CD4-positive, alpha-beta T cell treated with Interleukin-15 for 1 hour (primary cell): ENCODE results near the gene UBE4A.
"Not testable (repeated sequence)": the region's sequence is repeated elsewhere in the genome, so short reads cannot be mapped to it uniquely, and the experiment has no call there.

Experiments used
- DNase-seq: peaks from one replicate; pipeline ENCODE4 v3.0.0-alpha.2; 2020

The UBE4A gene

DNA sequence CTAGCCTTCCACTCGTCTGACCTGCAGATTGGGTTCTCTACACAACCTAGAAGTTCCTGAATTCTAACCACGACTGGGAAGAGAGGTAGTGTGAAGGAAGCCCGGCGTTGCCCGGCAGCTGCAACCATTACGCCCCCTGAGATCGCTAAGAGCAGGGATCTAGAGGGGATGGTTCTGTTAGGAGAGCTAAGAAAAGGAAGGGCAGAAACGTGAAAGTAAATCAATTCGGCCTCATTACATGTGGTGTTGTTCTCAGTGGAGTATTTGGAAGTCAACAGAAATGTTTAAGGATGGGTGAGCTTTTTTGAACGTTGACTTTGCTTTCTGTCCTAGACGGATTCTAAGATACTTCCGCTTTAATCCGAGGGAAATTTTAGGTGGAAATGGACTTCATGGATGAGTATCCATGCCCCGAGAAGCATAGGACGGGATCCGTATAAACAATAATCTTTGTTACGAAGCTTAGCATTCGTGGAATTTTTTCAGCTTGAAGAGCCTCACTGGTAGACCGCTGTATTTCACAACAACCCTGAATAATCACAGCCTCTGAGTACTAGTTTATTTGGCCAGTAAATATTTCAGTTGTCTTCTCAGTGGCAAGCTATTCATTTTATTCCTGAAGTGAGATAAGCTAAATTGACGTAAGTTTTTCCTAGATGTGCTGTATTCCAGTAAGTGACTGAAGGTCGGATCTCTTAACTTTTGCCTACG is 42.6 kb downstream of the UBE4A start:
- no peak for DNase-seq

- not testable (repeated sequence) for DNase-seq
These were observed 43.2 kb downstream of the UBE4A start for GRCh38 chr11:118402594-118402993.

GRCh38 chr11:118406599-118407166 is 47.3 kb downstream of the UBE4A start:
- no peak for DNase-seq

DNA sequence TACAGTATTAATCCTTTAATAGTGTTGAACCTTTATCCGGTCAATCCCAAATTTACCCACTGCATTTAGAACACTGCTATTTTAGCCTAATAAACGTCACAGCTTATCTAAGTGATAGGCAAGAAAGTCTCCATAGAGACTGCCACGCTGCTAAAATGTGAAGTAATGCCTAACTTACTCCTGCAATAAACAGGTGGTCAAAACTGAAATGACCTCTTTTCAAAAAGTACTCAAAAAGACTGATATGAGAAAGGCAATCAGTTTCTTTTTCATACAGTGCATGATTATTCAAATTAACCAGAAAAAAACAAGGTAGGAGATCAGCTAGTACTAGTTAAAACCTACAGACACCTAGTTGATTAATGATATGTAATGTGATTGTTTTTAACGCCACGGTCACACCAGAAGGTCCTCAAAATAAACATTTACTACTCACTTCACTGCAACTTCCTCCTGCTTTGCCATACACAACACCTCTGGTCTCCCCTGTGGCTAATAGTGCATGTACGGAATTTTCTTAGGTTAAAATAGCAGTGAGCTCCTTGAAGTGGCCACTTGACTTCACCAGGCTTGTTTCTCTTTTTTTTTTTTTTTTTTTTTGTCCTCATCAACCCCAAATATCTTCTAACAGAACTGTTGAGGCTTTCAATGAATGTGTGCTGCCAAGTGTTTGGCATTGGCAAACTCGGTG is 50.8 kb downstream of the UBE4A start:
- no peak for DNase-seq

DNA sequence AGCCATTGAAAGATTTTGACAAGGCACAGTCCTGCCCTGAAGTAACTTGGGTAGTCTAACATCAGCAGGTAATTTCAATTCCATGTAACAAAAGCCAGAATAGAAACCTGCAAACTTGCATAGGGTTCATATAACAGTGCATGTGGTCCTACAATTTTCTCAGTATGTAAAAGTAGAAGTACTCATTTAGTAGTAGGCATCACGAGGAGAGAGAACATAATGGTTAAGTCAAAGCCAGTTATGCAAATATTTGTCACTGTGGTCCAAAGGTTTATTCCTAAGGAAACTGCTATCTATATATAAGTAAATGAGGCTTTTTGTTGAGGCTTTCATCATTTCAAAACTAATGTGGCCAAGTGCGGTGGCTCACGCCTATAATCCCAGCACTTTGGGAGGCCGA is 52.1 kb downstream of the UBE4A start:
- no peak for DNase-seq

DNA sequence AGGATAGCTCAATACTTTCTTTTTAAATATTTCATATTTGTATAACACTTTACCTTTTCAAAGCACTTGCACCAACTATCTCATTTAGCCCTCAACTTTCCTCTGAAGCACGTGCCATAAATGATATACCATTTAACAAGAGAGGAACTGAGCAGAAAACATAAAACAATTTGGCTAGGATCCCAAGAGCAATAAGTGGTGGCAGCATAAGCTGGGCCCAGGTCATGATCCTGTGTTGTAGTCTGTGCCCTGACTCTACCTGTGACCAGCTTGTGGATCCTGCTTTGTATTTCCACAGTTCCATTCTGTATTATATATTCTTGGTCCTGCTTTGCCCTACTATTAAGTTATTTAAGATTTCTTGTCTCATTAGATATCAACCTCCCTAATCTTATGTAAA is 53.5 kb downstream of the UBE4A start:
- no peak for DNase-seq

DNA sequence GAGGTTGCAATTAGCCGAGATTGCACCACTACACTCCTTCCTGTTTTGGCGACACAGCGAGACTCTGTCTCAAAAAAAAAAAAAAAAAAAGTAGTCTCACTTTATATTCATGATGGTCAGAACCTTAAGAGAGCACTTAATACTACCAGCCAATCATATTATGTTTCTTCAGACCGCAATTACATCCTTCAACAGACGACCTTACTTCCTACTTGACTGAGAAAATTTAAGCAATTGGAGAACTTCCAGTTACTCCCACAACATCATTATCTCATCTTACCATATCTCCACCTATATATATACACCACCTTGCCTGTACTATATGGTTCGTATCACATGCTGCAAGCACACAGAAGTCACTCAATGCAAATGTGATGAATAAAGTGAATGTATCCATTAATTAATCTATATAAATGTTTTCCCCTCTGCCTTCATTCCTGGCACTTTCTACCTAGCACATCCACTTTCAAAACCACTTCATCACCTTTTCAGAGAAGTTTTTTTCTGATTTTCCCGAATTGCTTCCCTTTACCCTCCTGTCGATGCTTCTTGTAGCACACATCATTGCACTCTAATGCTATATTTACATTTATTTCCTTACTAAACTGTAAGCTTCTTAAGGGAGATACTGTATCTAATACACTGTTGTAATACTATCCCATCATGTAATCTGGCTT is 55.8 kb downstream of the UBE4A start:
- no peak for DNase-seq

DNA sequence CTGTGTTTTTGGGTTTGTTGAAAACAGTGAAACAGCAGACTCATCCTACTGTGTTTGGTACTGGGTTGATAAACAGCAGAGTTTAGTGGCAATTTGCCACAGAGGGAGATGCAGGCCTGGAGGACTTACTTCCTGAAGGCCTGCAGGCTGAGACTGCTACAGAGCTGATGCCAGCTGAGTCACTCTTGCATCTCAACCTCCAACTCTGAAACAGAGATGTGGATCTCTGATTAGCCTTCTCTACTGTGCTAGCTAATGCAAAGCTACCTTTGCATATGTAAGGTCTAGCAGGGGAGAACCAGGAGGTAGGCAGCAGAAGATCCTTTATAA is 56.3 kb downstream of the UBE4A start:
- DNase-seq = peak; percentile 28

GRCh38 chr11:118416900-118417299 is 57.5 kb downstream of the UBE4A start:
- not testable (repeated sequence) for DNase-seq

- DNase-seq = no peak
These were observed 58.4 kb downstream of the UBE4A start for GRCh38 chr11:118417801-118418200.

DNA sequence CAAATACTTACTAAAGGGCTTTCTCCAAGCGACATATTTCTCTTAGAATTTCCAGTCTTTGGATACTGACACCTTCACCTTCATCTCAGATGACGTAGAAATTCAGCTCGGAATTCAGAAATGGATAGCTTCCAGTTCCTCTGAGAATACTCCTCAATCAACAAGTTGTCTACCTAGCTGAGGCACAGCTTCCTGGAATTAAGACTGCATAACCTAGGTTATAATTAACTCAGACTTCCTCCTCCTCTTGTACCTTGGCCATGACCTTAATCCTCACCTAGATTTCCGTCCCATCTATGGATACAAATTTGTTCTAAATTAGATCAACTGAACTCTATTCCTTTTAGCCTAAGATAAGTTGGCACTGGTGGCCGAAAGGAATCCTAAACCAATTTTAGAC is 59.4 kb downstream of the UBE4A start:
- no peak for DNase-seq

DNA sequence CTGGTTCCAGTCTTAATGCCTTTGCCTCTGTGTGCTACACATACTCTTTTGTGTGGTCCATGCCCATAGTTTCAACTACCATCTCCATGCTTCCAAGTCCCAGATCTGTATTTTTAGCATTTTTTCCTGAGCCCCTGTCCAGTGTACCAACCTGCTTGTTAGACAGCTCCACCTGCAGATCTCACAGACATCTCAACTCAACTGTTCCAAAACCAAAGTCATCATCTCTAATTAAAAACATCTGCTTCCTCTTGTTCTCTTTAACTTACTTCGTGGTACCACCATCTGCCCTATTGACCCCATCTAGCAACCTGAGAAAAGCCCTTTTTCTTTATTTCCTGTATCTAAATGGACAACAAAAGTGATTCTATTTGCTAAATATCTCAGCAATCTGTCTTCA is 68.3 kb downstream of the UBE4A start:
- no peak for DNase-seq

GRCh38 chr11:118430956-118431355 is 71.6 kb downstream of the UBE4A start:
- DNase-seq = no peak

GRCh38 chr11:118434123-118434552 is 74.7 kb downstream of the UBE4A start:
- DNase-seq = no peak

GRCh38 chr11:118434553-118435289 is 75.3 kb downstream of the UBE4A start:
- DNase-seq = peak; percentile 36

GRCh38 chr11:118435290-118435892 is 76.0 kb downstream of the UBE4A start:
- DNase-seq = peak; percentile 58

GRCh38 chr11:118435893-118436624 is 76.7 kb downstream of the UBE4A start, which contains the start of gene KMT2A:
TSS of gene KMT2A (plus strand) at chr11:118436492. CDS start at chr11:118436513, 21 bp downstream.
- peak; percentile 90 for DNase-seq

GRCh38 chr11:118436639-118437207 is 77.3 kb downstream of the UBE4A start:
- peak; percentile 51 for DNase-seq

DNA sequence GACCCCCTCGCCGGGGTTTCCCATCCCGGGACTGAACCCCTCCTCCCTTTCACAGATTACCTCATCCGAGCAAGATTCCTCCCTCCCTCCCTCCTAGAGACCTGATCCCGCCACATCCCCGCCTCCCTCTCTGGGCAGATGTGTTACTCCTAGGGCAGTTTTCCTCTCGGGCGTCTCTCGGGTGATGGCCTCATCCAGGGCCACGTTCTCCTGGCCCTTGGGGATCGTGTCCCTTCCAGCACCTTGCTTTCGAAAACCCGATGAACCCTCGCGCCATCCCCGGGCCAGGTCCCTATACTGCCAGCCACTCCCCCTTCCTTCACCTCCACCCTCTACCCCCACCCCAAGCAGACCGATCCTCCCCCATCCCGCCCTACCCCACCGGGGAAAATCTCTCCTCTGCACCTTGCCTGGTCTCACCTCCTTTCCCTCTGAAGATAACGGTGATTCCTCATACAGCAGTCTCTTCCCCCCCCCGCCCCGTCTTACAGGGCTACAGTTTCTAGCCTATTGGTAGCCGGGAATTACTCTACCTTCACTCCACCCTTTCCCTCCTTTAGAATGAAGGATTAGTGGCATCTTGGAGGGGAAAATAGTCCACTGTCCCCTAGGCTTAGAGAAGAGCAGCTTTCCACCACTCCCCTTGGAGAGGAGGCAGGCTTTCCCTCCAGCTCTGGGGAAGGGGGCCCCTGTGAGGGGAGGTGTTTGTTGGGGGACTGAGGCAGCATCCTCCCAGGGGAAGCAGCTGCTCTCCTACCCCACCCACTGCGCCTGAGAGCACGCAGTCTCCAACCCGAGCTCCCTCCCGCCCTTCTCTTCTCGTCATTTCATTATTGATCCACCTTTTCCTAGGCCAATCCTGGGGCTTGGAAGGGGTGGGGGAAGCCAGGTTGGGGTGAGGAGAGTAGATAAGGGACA is 78.1 kb downstream of the UBE4A start:
- peak; percentile 42 for DNase-seq

GRCh38 chr11:118438314-118438931 is 79.0 kb downstream of the UBE4A start:
- DNase-seq = peak; percentile 50
